Measurements from ENCODE around the gene ZNF700.
"Not testable (repeated sequence)": the region's sequence is repeated elsewhere in the genome, so short reads cannot be mapped to it uniquely, and the experiment has no call there.

The ZNF700 gene

DNA sequence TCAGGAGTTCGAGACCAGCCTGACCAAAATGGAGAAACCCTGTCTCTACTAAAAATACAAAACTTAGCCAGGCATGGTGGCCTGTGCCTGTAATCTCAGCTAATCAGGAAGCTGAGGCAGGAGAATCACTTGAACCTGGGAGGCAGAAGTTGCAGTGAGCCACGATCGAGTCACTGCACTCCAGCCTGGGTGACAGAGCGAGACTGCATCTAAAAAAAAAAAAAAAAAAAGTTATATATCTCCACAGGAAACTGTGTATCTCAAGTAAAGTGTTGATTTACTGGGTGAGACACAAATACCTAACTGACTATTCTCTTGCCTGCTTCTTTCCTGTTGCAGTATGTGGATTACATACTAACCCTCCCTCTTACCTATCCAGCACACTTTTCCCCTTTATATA lies 67.0 kb downstream of the ZNF700 start:
- not testable (repeated sequence) for DNase-seq

DNA sequence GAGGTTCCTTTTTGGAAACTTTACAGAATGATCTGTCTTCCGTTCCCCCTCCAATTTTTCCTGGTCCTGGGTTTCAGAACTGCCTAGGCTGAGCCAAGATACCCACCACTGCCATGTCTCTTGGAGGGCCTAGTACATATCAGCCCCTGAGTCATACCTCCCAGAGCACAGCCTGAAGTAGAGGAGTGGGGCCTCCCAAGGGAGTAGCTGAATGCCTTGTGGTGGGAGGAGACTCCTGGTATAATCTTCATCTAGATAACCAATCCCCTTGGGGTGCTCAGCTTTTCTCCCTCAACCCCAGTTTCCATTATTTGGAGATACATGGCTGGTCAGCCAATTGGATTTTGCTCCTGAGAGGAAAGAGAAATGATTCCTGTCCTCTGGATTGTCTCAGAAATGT lies 70.3 kb downstream of the ZNF700 start:
- DNase-seq, result no peak

Data from effector CD8-positive, alpha-beta T cell (primary cell).